ENCODE results near the gene SLITRK1. TPM values are rescaled to one million over a fixed set of nuclear protein-coding genes. Genes with fewer than 3 reads are reported as not detected.

SLITRK1 gene
- polyA plus RNA-seq, 1 of the 3 experiments (the other 2 are of a cell fraction): not detected

DNA sequence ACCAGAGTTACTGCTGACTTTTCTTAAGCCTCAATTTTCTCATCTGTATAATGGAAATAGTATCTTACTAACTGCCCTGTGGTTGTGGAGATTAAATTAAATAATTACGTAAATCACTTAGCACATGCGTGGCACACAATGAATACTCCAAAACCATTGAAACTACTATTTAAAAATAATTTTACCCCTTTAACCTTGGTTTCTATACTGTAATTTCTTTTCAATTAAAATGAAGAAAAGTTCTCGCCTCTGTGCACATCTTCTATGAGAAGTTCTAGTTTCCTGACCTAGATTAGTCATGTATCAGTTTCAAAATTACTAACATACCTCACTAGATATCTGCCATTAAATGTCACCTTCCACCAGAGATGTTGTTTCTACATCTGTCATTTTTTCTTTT is 5.7 kb downstream of the SLITRK1 start (continued):
- TF ChIP-seq, protein P1, sequence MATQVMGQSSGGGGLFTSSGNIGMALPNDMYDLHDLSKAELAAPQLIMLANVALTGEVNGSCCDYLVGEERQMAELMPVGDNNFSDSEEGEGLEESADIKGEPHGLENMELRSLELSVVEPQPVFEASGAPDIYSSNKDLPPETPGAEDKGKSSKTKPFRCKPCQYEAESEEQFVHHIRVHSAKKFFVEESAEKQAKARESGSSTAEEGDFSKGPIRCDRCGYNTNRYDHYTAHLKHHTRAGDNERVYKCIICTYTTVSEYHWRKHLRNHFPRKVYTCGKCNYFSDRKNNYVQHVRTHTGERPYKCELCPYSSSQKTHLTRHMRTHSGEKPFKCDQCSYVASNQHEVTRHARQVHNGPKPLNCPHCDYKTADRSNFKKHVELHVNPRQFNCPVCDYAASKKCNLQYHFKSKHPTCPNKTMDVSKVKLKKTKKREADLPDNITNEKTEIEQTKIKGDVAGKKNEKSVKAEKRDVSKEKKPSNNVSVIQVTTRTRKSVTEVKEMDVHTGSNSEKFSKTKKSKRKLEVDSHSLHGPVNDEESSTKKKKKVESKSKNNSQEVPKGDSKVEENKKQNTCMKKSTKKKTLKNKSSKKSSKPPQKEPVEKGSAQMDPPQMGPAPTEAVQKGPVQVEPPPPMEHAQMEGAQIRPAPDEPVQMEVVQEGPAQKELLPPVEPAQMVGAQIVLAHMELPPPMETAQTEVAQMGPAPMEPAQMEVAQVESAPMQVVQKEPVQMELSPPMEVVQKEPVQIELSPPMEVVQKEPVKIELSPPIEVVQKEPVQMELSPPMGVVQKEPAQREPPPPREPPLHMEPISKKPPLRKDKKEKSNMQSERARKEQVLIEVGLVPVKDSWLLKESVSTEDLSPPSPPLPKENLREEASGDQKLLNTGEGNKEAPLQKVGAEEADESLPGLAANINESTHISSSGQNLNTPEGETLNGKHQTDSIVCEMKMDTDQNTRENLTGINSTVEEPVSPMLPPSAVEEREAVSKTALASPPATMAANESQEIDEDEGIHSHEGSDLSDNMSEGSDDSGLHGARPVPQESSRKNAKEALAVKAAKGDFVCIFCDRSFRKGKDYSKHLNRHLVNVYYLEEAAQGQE (IDR thresholded peaks at IDR 0.05; ENCODE audit: low read depth, low read length): no peak
- TF ChIP-seq, protein P2, sequence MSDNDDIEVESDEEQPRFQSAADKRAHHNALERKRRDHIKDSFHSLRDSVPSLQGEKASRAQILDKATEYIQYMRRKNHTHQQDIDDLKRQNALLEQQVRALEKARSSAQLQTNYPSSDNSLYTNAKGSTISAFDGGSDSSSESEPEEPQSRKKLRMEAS (IDR thresholded peaks at IDR 0.05; ENCODE audit: low read depth): no peak
- TF ChIP-seq EZH2phosphoT487 (IDR thresholded peaks at IDR 0.05; ENCODE audit: borderline replicate concordance, low read depth) (no peak), GATA2 (CRISPR knock-in tag; IDR thresholded peaks at IDR 0.05) (no peak), FOXJ3 (CRISPR knock-in tag; IDR thresholded peaks at IDR 0.05) (no peak), RCOR1 (IDR thresholded peaks at IDR 0.05; ENCODE audit: low read length) (no peak)

DNA sequence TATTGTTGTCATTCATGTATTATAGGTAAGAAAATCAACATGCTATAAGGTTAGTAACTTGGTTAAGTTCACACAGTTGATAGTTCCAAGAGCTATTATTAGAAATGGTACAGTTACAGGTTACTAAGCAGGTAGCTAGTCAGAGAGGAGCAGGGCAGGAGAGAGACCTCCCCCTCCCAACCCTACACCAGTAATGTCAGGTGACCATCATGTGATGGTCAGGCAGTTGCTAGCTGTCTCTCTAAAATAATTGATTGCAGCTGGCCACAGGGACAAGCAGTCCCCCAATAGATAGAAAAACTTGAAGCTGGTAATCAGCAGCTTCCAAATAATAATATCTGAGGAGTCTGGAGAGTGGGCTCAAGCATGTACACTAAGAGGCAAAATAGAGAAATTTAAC is 14.6 kb downstream of the SLITRK1 start:
- POLR2A ChIA-PET: no interaction called here
- TF ChIP-seq MEF2A (IDR thresholded peaks at IDR 0.05; ENCODE audit: borderline replicate concordance, low read depth): no peak
- TF ChIP-seq GABPA (IDR thresholded peaks at IDR 0.05; ENCODE audit: low read depth): no peak
- no peak for TF ChIP-seq NRF1 (IDR thresholded peaks at IDR 0.05; ENCODE audit: low read depth, low read length)
- no peak for TF ChIP-seq SIN3A (IDR thresholded peaks at IDR 0.05; ENCODE audit: borderline replicate concordance, low read depth, low read length)
- no peak for TF ChIP-seq EZH2phosphoT487 (IDR thresholded peaks at IDR 0.05; ENCODE audit: borderline replicate concordance, low read depth)
- TF ChIP-seq TAF1 (IDR thresholded peaks at IDR 0.05; ENCODE audit: borderline replicate concordance, low read depth, low read length): no peak
- H3F3A ChIP-seq (replicated peaks; ENCODE audit: insufficient read depth): no peaks in the 10 kb centered on the region
- DNase-seq: no peak
- no peak overlapping the region for H3K4me2 ChIP-seq
- no peaks in the 10 kb centered on the region for H3K27me3 ChIP-seq (ENCODE audit: insufficient read depth)
- no peaks in the 10 kb centered on the region for H3K9me2 ChIP-seq
- H2AFZ ChIP-seq (ENCODE audit: low read depth): no peak overlapping the region
- no peak overlapping the region for H3K4me3 ChIP-seq (ENCODE audit: low read depth in 2 of 2, low read length in 1 of 2)
- H3K9me3 ChIP-seq: no peaks in the 10 kb centered on the region
- no peaks in the 10 kb centered on the region for H3K4me1 ChIP-seq (ENCODE audit: control insufficient read depth in 1 of 2, insufficient read depth in 2 of 2, low read depth in 1 of 2, low read length in 1 of 2)
- no peaks in the 10 kb centered on the region for H3K36me3 ChIP-seq (replicated peaks in 1 of 2; ENCODE audit: control insufficient read depth in 1 of 2, insufficient read depth in 2 of 2, low read length in 1 of 2)
- H4K20me1 ChIP-seq (ENCODE audit: insufficient read depth): no peaks in the 10 kb centered on the region
- CTCF ChIA-PET: no interaction called here
- H3K27ac ChIP-seq (ENCODE audit: low read depth in 2 of 2, low read length in 1 of 2): no peak overlapping the region
- H3K79me2 ChIP-seq (ENCODE audit: insufficient read depth): no peaks in the 10 kb centered on the region
- H3K9ac ChIP-seq: no peak overlapping the region

Data from SK-N-SH (cell line).